ENCODE results near the gene APOBEC3A. TPM values are rescaled to one million over a fixed set of nuclear protein-coding genes. Genes with fewer than 3 reads are reported as not detected.

The APOBEC3A gene
- not detected in 2 replicates for polyA plus RNA-seq (2013)

- H3K4ac ChIP-seq (ENCODE audit: low read depth, low read length) = no peak within 1 kb of the TSS
- H3K9ac ChIP-seq (ENCODE audit: low read length) = no peak within 1 kb of the TSS
- H3K23ac ChIP-seq (ENCODE audit: low read length) = no peak within 1 kb of the TSS
- no peak within 1 kb of the TSS for H4K91ac ChIP-seq (ENCODE audit: low read depth, low read length)
- H3K79me1 ChIP-seq (ENCODE audit: low read length) = no peaks in the 10 kb centered on the region
- no peaks in the 10 kb centered on the region for H3K4me1 ChIP-seq (ENCODE audit: control insufficient read depth in 1 of 2, insufficient read depth in 2 of 2, low read length in 2 of 2)
- H4K8ac ChIP-seq (ENCODE audit: low read depth, low read length) = no peak within 1 kb of the TSS
- no peak within 1 kb of the TSS for H4K12ac ChIP-seq (ENCODE audit: low read depth, low read length)
- H3K4me2 ChIP-seq (ENCODE audit: low read length) = no peak within 1 kb of the TSS
- H3K14ac ChIP-seq (ENCODE audit: low read length) = no peak within 1 kb of the TSS
- no peaks in the 10 kb centered on the region for H3K27me3 ChIP-seq (ENCODE audit: insufficient read depth, low read length)
- H2BK5ac ChIP-seq (ENCODE audit: low read depth, low read length, poor library complexity) = no peak within 1 kb of the TSS
- H2BK120ac ChIP-seq (ENCODE audit: insufficient read depth, low read length, poor library complexity) = no peak within 1 kb of the TSS
- no peak within 1 kb of the TSS for H2BK12ac ChIP-seq (ENCODE audit: low read length)
- H2AK5ac ChIP-seq (ENCODE audit: low read length) = no peak within 1 kb of the TSS
- H3K4me3 ChIP-seq (ENCODE audit: low read depth, low read length) = no peak within 1 kb of the TSS
- no peak for DNase-seq
- no peak within 1 kb of the TSS for H2AFZ ChIP-seq (ENCODE audit: insufficient read depth, low read length, poor library complexity)
- H3K18ac ChIP-seq (ENCODE audit: low read length) = no peak within 1 kb of the TSS
- WGBS (ENCODE audit: extremely low coverage, insufficient coverage, insufficient read length) = no CpG with 5 or more reads among the region's 11 CpGs
- no peak within 1 kb of the TSS for H3K27ac ChIP-seq (ENCODE audit: low read depth, low read length)
- H3K79me2 ChIP-seq (ENCODE audit: control insufficient read depth, insufficient read depth, low read length, poor library complexity) = no peaks in the 10 kb centered on the region
- H3K36me3 ChIP-seq (ENCODE audit: control insufficient read depth in 1 of 2, insufficient read depth in 2 of 2, low read length in 2 of 2) = no peaks in the 10 kb centered on the region
- peaks cover 4% of the 10 kb centered on the region for H3K9me3 ChIP-seq (ENCODE audit: insufficient read depth, low read depth, low read length)
Observed at GRCh38 chr22:38957046-38957770, at the start of gene APOBEC3A. TSS of gene APOBEC3A (plus strand) at chr22:38957609. CDS start at chr22:38957692, 83 bp downstream.

GRCh38 chr22:38907767-38908166 is 49.6 kb upstream of the APOBEC3A start:
- H3K4me2 ChIP-seq (ENCODE audit: low read length) = no peak overlapping the region
- H3K79me2 ChIP-seq (ENCODE audit: control insufficient read depth, insufficient read depth, low read length, poor library complexity) = no peaks in the 10 kb centered on the region
- H3K23ac ChIP-seq (ENCODE audit: low read length) = no peak overlapping the region
- no peaks in the 10 kb centered on the region for H3K79me1 ChIP-seq (ENCODE audit: low read length)
- no peaks in the 10 kb centered on the region for H3K36me3 ChIP-seq (ENCODE audit: control insufficient read depth in 1 of 2, insufficient read depth in 2 of 2, low read length in 2 of 2)
- no peak overlapping the region for H3K18ac ChIP-seq (ENCODE audit: low read length)
- H3K9ac ChIP-seq (ENCODE audit: low read length) = no peak overlapping the region
- no peak overlapping the region for H4K91ac ChIP-seq (ENCODE audit: low read depth, low read length)
- WGBS (ENCODE audit: extremely low coverage, insufficient coverage, insufficient read length) = no CpG with 5 or more reads among the region's 2 CpGs
- H3K27ac ChIP-seq (ENCODE audit: low read depth, low read length) = no peak overlapping the region
- H2AFZ ChIP-seq (ENCODE audit: insufficient read depth, low read length, poor library complexity) = no peak overlapping the region
- no peak overlapping the region for H2BK5ac ChIP-seq (ENCODE audit: low read depth, low read length, poor library complexity)
- no peak overlapping the region for H2AK5ac ChIP-seq (ENCODE audit: low read length)
- H2BK120ac ChIP-seq (ENCODE audit: insufficient read depth, low read length, poor library complexity) = no peak overlapping the region
- H3K14ac ChIP-seq (ENCODE audit: low read length) = no peak overlapping the region
- no peak overlapping the region for H4K12ac ChIP-seq (ENCODE audit: low read depth, low read length)
- no peak overlapping the region for H4K8ac ChIP-seq (ENCODE audit: low read depth, low read length)
- no peaks in the 10 kb centered on the region for H3K9me3 ChIP-seq (ENCODE audit: insufficient read depth, low read depth, low read length)
- H3K27me3 ChIP-seq (ENCODE audit: insufficient read depth, low read length) = no peaks in the 10 kb centered on the region
- no peak overlapping the region for H3K4me3 ChIP-seq (ENCODE audit: low read depth, low read length)
- H3K4me1 ChIP-seq (ENCODE audit: control insufficient read depth in 1 of 2, insufficient read depth in 2 of 2, low read length in 2 of 2) = no peaks in the 10 kb centered on the region
- no peak overlapping the region for H3K4ac ChIP-seq (ENCODE audit: low read depth, low read length)
- DNase-seq = no peak
- H2BK12ac ChIP-seq (ENCODE audit: low read length) = no peak overlapping the region

GRCh38 chr22:38911434-38911833 is 46.0 kb upstream of the APOBEC3A start:
- Histone ChIP-seq H3K27me3 (ENCODE audit: insufficient read depth, low read length) (no peaks in the 10 kb centered on the region), H4K12ac (ENCODE audit: low read depth, low read length) (no peak overlapping the region), H2BK12ac (ENCODE audit: low read length) (no peak overlapping the region), H4K8ac (ENCODE audit: low read depth, low read length) (no peak overlapping the region), H3K79me2 (ENCODE audit: control insufficient read depth, insufficient read depth, low read length, poor library complexity) (no peaks in the 10 kb centered on the region), H2AK5ac (ENCODE audit: low read length) (no peak overlapping the region), H3K18ac (ENCODE audit: low read length) (no peak overlapping the region), H3K4me3 (ENCODE audit: low read depth, low read length) (no peak overlapping the region), H2AFZ (ENCODE audit: insufficient read depth, low read length, poor library complexity) (no peak overlapping the region), H3K14ac (ENCODE audit: low read length) (no peak overlapping the region), H4K91ac (ENCODE audit: low read depth, low read length) (no peak overlapping the region), H2BK5ac (ENCODE audit: low read depth, low read length, poor library complexity) (no peak overlapping the region), H3K9me3 (ENCODE audit: insufficient read depth, low read depth, low read length) (no peaks in the 10 kb centered on the region), H3K4ac (ENCODE audit: low read depth, low read length) (no peak overlapping the region), H3K36me3 (ENCODE audit: control insufficient read depth in 1 of 2, insufficient read depth in 2 of 2, low read length in 2 of 2) (no peaks in the 10 kb centered on the region), H2BK120ac (ENCODE audit: insufficient read depth, low read length, poor library complexity) (no peak overlapping the region), H3K4me2 (ENCODE audit: low read length) (no peak overlapping the region), H3K23ac (ENCODE audit: low read length) (no peak overlapping the region), H3K9ac (ENCODE audit: low read length) (no peak overlapping the region), H3K27ac (ENCODE audit: low read depth, low read length) (no peak overlapping the region), H3K4me1 (ENCODE audit: control insufficient read depth in 1 of 2, insufficient read depth in 2 of 2, low read length in 2 of 2) (no peaks in the 10 kb centered on the region), H3K79me1 (ENCODE audit: low read length) (no peaks in the 10 kb centered on the region)
- DNase-seq = no peak
- WGBS (ENCODE audit: extremely low coverage, insufficient coverage, insufficient read length) = no CpG with 5 or more reads among the region's 1 CpG

GRCh38 chr22:38919631-38920190 is 37.7 kb upstream of the APOBEC3A start:
- Histone ChIP-seq H4K8ac (ENCODE audit: low read depth, low read length) (no peak overlapping the region), H3K14ac (ENCODE audit: low read length) (no peak overlapping the region), H3K79me1 (ENCODE audit: low read length) (no peaks in the 10 kb centered on the region), H2BK120ac (ENCODE audit: insufficient read depth, low read length, poor library complexity) (no peak overlapping the region), H3K18ac (ENCODE audit: low read length) (no peak overlapping the region), H3K79me2 (ENCODE audit: control insufficient read depth, insufficient read depth, low read length, poor library complexity) (no peaks in the 10 kb centered on the region), H2BK5ac (ENCODE audit: low read depth, low read length, poor library complexity) (no peak overlapping the region), H3K4me1 (ENCODE audit: control insufficient read depth in 1 of 2, insufficient read depth in 2 of 2, low read length in 2 of 2) (no peaks in the 10 kb centered on the region), H3K9me3 (ENCODE audit: insufficient read depth, low read depth, low read length) (peaks cover 2% of the 10 kb centered on the region), H3K23ac (ENCODE audit: low read length) (no peak overlapping the region), H3K4ac (ENCODE audit: low read depth, low read length) (no peak overlapping the region), H2AK5ac (ENCODE audit: low read length) (no peak overlapping the region), H2BK12ac (ENCODE audit: low read length) (no peak overlapping the region), H3K27ac (ENCODE audit: low read depth, low read length) (no peak overlapping the region), H2AFZ (ENCODE audit: insufficient read depth, low read length, poor library complexity) (no peak overlapping the region), H3K4me2 (ENCODE audit: low read length) (no peak overlapping the region), H3K27me3 (ENCODE audit: insufficient read depth, low read length) (no peaks in the 10 kb centered on the region), H3K36me3 (ENCODE audit: control insufficient read depth in 1 of 2, insufficient read depth in 2 of 2, low read length in 2 of 2) (no peaks in the 10 kb centered on the region), H4K12ac (ENCODE audit: low read depth, low read length) (no peak overlapping the region), H4K91ac (ENCODE audit: low read depth, low read length) (no peak overlapping the region), H3K4me3 (ENCODE audit: low read depth, low read length) (no peak overlapping the region), H3K9ac (ENCODE audit: low read length) (no peak overlapping the region)
- DNase-seq = no peak
- no CpG with 5 or more reads among the region's 1 CpG for WGBS (ENCODE audit: extremely low coverage, insufficient coverage, insufficient read length)

Measured in trophoblast cell (in vitro differentiated cells and primary cell).